Skeletal muscle satellite cell (primary cell): ENCODE results near the gene HOXD1. TPM values are rescaled to one million over a fixed set of nuclear protein-coding genes. Genes with fewer than 3 reads are reported as not detected.

Source experiments
- H3K27me3 ChIP-seq: 2 replicates; pipeline ENCODE4 v1.7.0; 2013; ENCODE audit warnings: low read length; ENCODE audit not compliant: control insufficient read depth, insufficient read depth
- H3K36me3 ChIP-seq: 2 replicates; pipeline ENCODE4 v1.7.0; 2013; ENCODE audit warnings: mild to moderate bottlenecking, control low read depth, low read length; ENCODE audit not compliant: insufficient read depth
- H3K4me1 ChIP-seq: 2 replicates; pipeline ENCODE4 v1.7.0; 2013; ENCODE audit warnings: low read length; ENCODE audit not compliant: control insufficient read depth, insufficient read depth
- H3K4me2 ChIP-seq: 2 replicates; pipeline ENCODE4 v1.7.0; 2013; ENCODE audit warnings: mild to moderate bottlenecking, low read length
- H3K4me3 ChIP-seq: 2 replicates; pipeline ENCODE4 v1.7.0; 2013; ENCODE audit warnings: low read length
- H3K9ac ChIP-seq: 2 replicates; pipeline ENCODE4 v1.7.0; 2013; ENCODE audit warnings: mild to moderate bottlenecking, low read depth, low read length, moderate library complexity
- H3K9me3 ChIP-seq: replicated peaks from 2 replicates; pipeline ENCODE4 v1.7.0; 2013; ENCODE audit warnings: mild to moderate bottlenecking, control low read depth, low read length
- total RNA-seq: library from RNA; depleted of rRNA; stranded (reverse); fragments of >200 nt; gene quantifications from 2 replicates; pipeline ENCODE4 v1.2.3, GENCODE V29; 2012; rRNA removed

HOXD1 gene
- not detected in 2 replicates for total RNA-seq

- H3K27me3 ChIP-seq = peaks cover 67% of the 10 kb centered on the region
- H3K9me3 ChIP-seq = no peaks in the 10 kb centered on the region
- H3K4me1 ChIP-seq = peaks cover 12% of the 10 kb centered on the region
- peak within 1 kb of the TSS; percentile 81 for H3K4me3 ChIP-seq
- H3K4me2 ChIP-seq = peak within 1 kb of the TSS; percentile 97
- no peaks in the 10 kb centered on the region for H3K36me3 ChIP-seq
- H3K9ac ChIP-seq = peak within 1 kb of the TSS; percentile 24
Observed at GRCh38 chr2:176187899-176188773, at the start of gene HOXD1. Gene HOXD1 (plus strand): TSS chr2:176188668. CDS start chr2:176188802, 134 bp downstream.

GRCh38 chr2:176138923-176139660 is 49.4 kb upstream of the HOXD1 start:
- Histone ChIP-seq H3K9ac (peak overlapping the region; percentile 68), H3K9me3 (no peaks in the 10 kb centered on the region), H3K36me3 (no peaks in the 10 kb centered on the region), H3K27me3 (no peaks in the 10 kb centered on the region), H3K4me3 (peak overlapping the region; percentile 24), H3K4me2 (peak overlapping the region; percentile 62), H3K4me1 (peaks cover 3% of the 10 kb centered on the region)

GRCh38 chr2:176139661-176140512 is 48.6 kb upstream of the HOXD1 start:
- Histone ChIP-seq H3K4me1 (peaks cover 3% of the 10 kb centered on the region), H3K27me3 (no peaks in the 10 kb centered on the region), H3K4me3 (peak overlapping the region; percentile 75), H3K36me3 (no peaks in the 10 kb centered on the region), H3K9me3 (no peaks in the 10 kb centered on the region), H3K9ac (peak overlapping the region; percentile 68), H3K4me2 (peak overlapping the region; percentile 88)

- no peaks in the 10 kb centered on the region for H3K9me3 ChIP-seq
- H3K4me2 ChIP-seq = peak overlapping the region; percentile 88
- H3K9ac ChIP-seq = peak overlapping the region; percentile 63
- no peaks in the 10 kb centered on the region for H3K36me3 ChIP-seq
- peaks cover 5% of the 10 kb centered on the region for H3K27me3 ChIP-seq
- peaks cover 2% of the 10 kb centered on the region for H3K4me1 ChIP-seq
- H3K4me3 ChIP-seq = peak overlapping the region; percentile 75
Observed at GRCh38 chr2:176140513-176141317, 47.8 kb upstream of the HOXD1 start.

GRCh38 chr2:176142281-176142680 is 46.2 kb upstream of the HOXD1 start:
- Histone ChIP-seq H3K4me3 (no peak overlapping the region), H3K9ac (no peak overlapping the region), H3K36me3 (no peaks in the 10 kb centered on the region), H3K4me1 (no peaks in the 10 kb centered on the region), H3K4me2 (no peak overlapping the region), H3K9me3 (no peaks in the 10 kb centered on the region), H3K27me3 (peaks cover 5% of the 10 kb centered on the region)

GRCh38 chr2:176145085-176145969 is 43.1 kb upstream of the HOXD1 start:
- no peaks in the 10 kb centered on the region for H3K9me3 ChIP-seq
- no peak overlapping the region for H3K4me2 ChIP-seq
- H3K27me3 ChIP-seq = peaks cover 5% of the 10 kb centered on the region
- H3K9ac ChIP-seq = no peak overlapping the region
- no peaks in the 10 kb centered on the region for H3K36me3 ChIP-seq
- no peaks in the 10 kb centered on the region for H3K4me1 ChIP-seq
- no peak overlapping the region for H3K4me3 ChIP-seq

GRCh38 chr2:176146101-176146500 is 42.4 kb upstream of the HOXD1 start:
- H3K36me3 ChIP-seq = no peaks in the 10 kb centered on the region
- H3K4me3 ChIP-seq = no peak overlapping the region
- no peaks in the 10 kb centered on the region for H3K4me1 ChIP-seq
- H3K9ac ChIP-seq = no peak overlapping the region
- H3K9me3 ChIP-seq = no peaks in the 10 kb centered on the region
- H3K27me3 ChIP-seq = peaks cover 5% of the 10 kb centered on the region
- H3K4me2 ChIP-seq = no peak overlapping the region

GRCh38 chr2:176146645-176147044 is 41.8 kb upstream of the HOXD1 start:
- peaks cover 5% of the 10 kb centered on the region for H3K27me3 ChIP-seq

GRCh38 chr2:176147210-176147799 is 41.2 kb upstream of the HOXD1 start:
- Histone ChIP-seq H3K27me3 (peaks cover 5% of the 10 kb centered on the region), H3K4me1 (no peaks in the 10 kb centered on the region)

More at GRCh38 chr2:176146645-176147044, 41.8 kb upstream of the HOXD1 start:
- Histone ChIP-seq H3K4me3 (no peak overlapping the region), H3K9me3 (no peaks in the 10 kb centered on the region), H3K36me3 (no peaks in the 10 kb centered on the region), H3K9ac (no peak overlapping the region), H3K4me1 (no peaks in the 10 kb centered on the region), H3K4me2 (no peak overlapping the region)

More at GRCh38 chr2:176147210-176147799, 41.2 kb upstream of the HOXD1 start:
- Histone ChIP-seq H3K9me3 (no peaks in the 10 kb centered on the region), H3K36me3 (no peaks in the 10 kb centered on the region), H3K9ac (no peak overlapping the region), H3K4me3 (no peak overlapping the region), H3K4me2 (no peak overlapping the region)
